ENCODE results near the gene RNF150.

- TF ChIP-seq CTCF (IDR thresholded peaks at IDR 0.05), result no peak
- no peak for TF ChIP-seq POLR2A (IDR thresholded peaks at IDR 0.05)
Observed at GRCh38 chr4:141078871-141079270, 54.4 kb downstream of the RNF150 start.
